HepG2 (cell line): Measurements from ENCODE around the gene RRAD. TPM values are rescaled to one million over a fixed set of nuclear protein-coding genes. Genes with fewer than 3 reads are reported as not detected.

Source experiments
- BCL6 ChIP-seq: IDR thresholded peaks from 2 replicates; pipeline ENCODE4 v1.6.1; 2016; ENCODE audit warnings: missing genetic modification reagents, missing compliant biosample characterization
- CCDC6 ChIP-seq: sonication (generic); formaldehyde crosslinking; IDR thresholded peaks from 2 replicates; pipeline ENCODE4 v1.8.1; 2022; ENCODE audit warnings: mild to moderate bottlenecking, missing genetic modification reagents, moderate library complexity
- DR1 ChIP-seq: sonication (generic); formaldehyde crosslinking; IDR thresholded peaks from 2 replicates; pipeline ENCODE4 v1.8.0; 2021; ENCODE audit warnings: mild to moderate bottlenecking, missing genetic modification reagents, inconsistent platforms
- EED ChIP-seq: sonication (generic); formaldehyde crosslinking; IDR thresholded peaks from 2 replicates; pipeline ENCODE4 v1.5.0; 2020; ENCODE audit warnings: mild to moderate bottlenecking, missing genetic modification reagents
- ELK4 ChIP-seq: sonication (generic); formaldehyde crosslinking; IDR thresholded peaks from 2 replicates; pipeline ENCODE4 v1.9.0; 2021; ENCODE audit warnings: missing genetic modification reagents, borderline replicate concordance
- FOXA3 ChIP-seq: IDR thresholded peaks from 2 replicates; pipeline ENCODE4 v1.6.1; 2016; ENCODE audit warnings: missing genetic modification reagents, missing compliant biosample characterization
- GABPB1 ChIP-seq: IDR thresholded peaks from 2 replicates; pipeline ENCODE4 v1.6.1; 2016; ENCODE audit warnings: mild to moderate bottlenecking, missing genetic modification reagents, moderate library complexity, missing compliant biosample characterization
- HNF4A ChIP-seq: sonication (generic); formaldehyde crosslinking; IDR thresholded peaks from 2 replicates; pipeline ENCODE4 v1.4.0; 2020; ENCODE audit warnings: missing genetic modification reagents
- JUN ChIP-seq: sonication (generic); formaldehyde crosslinking; IDR thresholded peaks from 2 replicates; pipeline ENCODE4 v1.4.0; 2020; ENCODE audit warnings: mild to moderate bottlenecking, missing genetic modification reagents
- KAT2B ChIP-seq: fragments of 150-350 bp; IDR thresholded peaks from 2 replicates; pipeline ENCODE4 v1.6.1; 2014; ENCODE audit warnings: low read depth, low read length, borderline replicate concordance
- KAT7 ChIP-seq: IDR thresholded peaks from 2 replicates; pipeline ENCODE4 v1.6.1; 2018; ENCODE audit warnings: borderline replicate concordance, missing compliant biosample characterization
- MLLT10 ChIP-seq: sonication (generic); formaldehyde crosslinking; IDR thresholded peaks from 2 replicates; pipeline ENCODE4 v1.4.0; 2020; ENCODE audit warnings: missing genetic modification reagents
- NONO ChIP-seq, 2 experiments: fragments of 450-650 bp in 1 of 2; sonication (generic) in 1 of 2; formaldehyde crosslinking in 1 of 2; IDR thresholded peaks in 1 of 2; conservative IDR thresholded peaks in 1 of 2; 2 replicates each; pipeline versions ENCODE4 v1.6.1 to v1.8.0; 2017 to 2022; ENCODE audit warnings: mild to moderate bottlenecking in 1 of 2, missing genetic modification reagents in 1 of 2, moderate library complexity in 1 of 2
- PHF20 ChIP-seq: sonication (generic); formaldehyde crosslinking; IDR thresholded peaks from 2 replicates; pipeline ENCODE4 v1.5.0; 2020; ENCODE audit warnings: mild to moderate bottlenecking, missing genetic modification reagents
- PHF8 ChIP-seq: sonication (generic); formaldehyde crosslinking; IDR thresholded peaks from 2 replicates; pipeline ENCODE4 v1.5.0; 2020; ENCODE audit warnings: missing genetic modification reagents
- SPEN ChIP-seq: sonication (generic); formaldehyde crosslinking; IDR thresholded peaks from 2 replicates; pipeline ENCODE4 v1.5.1; 2020; ENCODE audit warnings: low read depth, mild to moderate bottlenecking, missing genetic modification reagents
- TCF7 ChIP-seq: sonication (generic); IDR thresholded peaks from 2 replicates; pipeline ENCODE4 v1.6.1; 2016; ENCODE audit warnings: antibody characterized with exemption, low read depth
- THAP11 ChIP-seq: IDR thresholded peaks from 2 replicates; pipeline ENCODE4 v1.6.1; 2016; ENCODE audit warnings: missing biosample characterization, missing genetic modification reagents
- TIGD3 ChIP-seq: sonication (generic); formaldehyde crosslinking; IDR thresholded peaks from 2 replicates; pipeline ENCODE4 v1.5.1; 2020; ENCODE audit warnings: mild to moderate bottlenecking, missing genetic modification reagents, borderline replicate concordance
- ZFP1 ChIP-seq: IDR thresholded peaks from 2 replicates; pipeline ENCODE4 v1.6.1; 2016
- ZMYM2 ChIP-seq: sonication (generic); formaldehyde crosslinking; IDR thresholded peaks from 2 replicates; pipeline ENCODE4 v1.8.0; 2022; ENCODE audit warnings: mild to moderate bottlenecking, missing genetic modification reagents
- ZNF331 ChIP-seq: sonication (generic); formaldehyde crosslinking; IDR thresholded peaks from 2 replicates; pipeline ENCODE4 v1.4.0; 2020; ENCODE audit warnings: missing genetic modification reagents
- ZNF451 ChIP-seq: sonication (generic); formaldehyde crosslinking; IDR thresholded peaks from 2 replicates; pipeline ENCODE4 v1.5.0; 2020; ENCODE audit warnings: mild to moderate bottlenecking, missing genetic modification reagents
- ZNF549 ChIP-seq: sonication (generic); formaldehyde crosslinking; IDR thresholded peaks from 2 replicates; pipeline ENCODE4 v1.5.0; 2020; ENCODE audit warnings: missing genetic modification reagents
- ZNF558 ChIP-seq: sonication (generic); formaldehyde crosslinking; IDR thresholded peaks from 2 replicates; pipeline ENCODE4 v1.9.0; 2022; ENCODE audit warnings: mild to moderate bottlenecking, missing genetic modification reagents, borderline replicate concordance
- ZNF605 ChIP-seq: sonication (generic); formaldehyde crosslinking; IDR thresholded peaks from 2 replicates; pipeline ENCODE4 v1.8.0; 2022; ENCODE audit warnings: mild to moderate bottlenecking, missing genetic modification reagents
- ZNF614 ChIP-seq: IDR thresholded peaks from 2 replicates; pipeline ENCODE4 v1.6.1; 2018; ENCODE audit warnings: missing biosample characterization, missing genetic modification reagents, inconsistent platforms, borderline replicate concordance
- ZNF768 ChIP-seq: sonication (generic); formaldehyde crosslinking; IDR thresholded peaks from 2 replicates; pipeline ENCODE4 v1.4.0; 2020; ENCODE audit warnings: missing genetic modification reagents
- ZNF784 ChIP-seq: sonication (generic); formaldehyde crosslinking; IDR thresholded peaks from 2 replicates; pipeline ENCODE4 v1.5.1; 2020; ENCODE audit warnings: missing genetic modification reagents, mild to moderate bottlenecking, borderline replicate concordance
- ZNF788 ChIP-seq: sonication (generic); formaldehyde crosslinking; IDR thresholded peaks from 2 replicates; pipeline ENCODE4 v1.5.0; 2020; ENCODE audit warnings: mild to moderate bottlenecking, missing genetic modification reagents, borderline replicate concordance
- ZSCAN20 ChIP-seq: sonication (generic); formaldehyde crosslinking; IDR thresholded peaks from 2 replicates; pipeline ENCODE4 v1.4.0; 2020; ENCODE audit warnings: missing genetic modification reagents, mild to moderate bottlenecking, borderline replicate concordance
- ZSCAN21 ChIP-seq: sonication (generic); formaldehyde crosslinking; IDR thresholded peaks from 2 replicates; pipeline ENCODE4 v1.8.0; 2022; ENCODE audit warnings: mild to moderate bottlenecking, missing genetic modification reagents, moderate library complexity, borderline replicate concordance
- polyA plus RNA-seq, 8 experiments: library from polyadenylated mRNA; depleted of rRNA in 3 of 8; stranded (reverse) in 7 of 8; unstranded in 1 of 8; fragments of >200 nt; fragmentation: Illumina TruSeq in 4 of 8; extraction: Trizol in 4 of 8; gene quantifications; 2 replicates each; pipeline versions ENCODE4 v1.2.1 to v1.2.3, GENCODE V29; 2011 to 2016; ENCODE audit warnings: low read depth in 4 of 8, missing spikeins in 1 of 8, mixed read lengths in 1 of 8; ENCODE audit not compliant: insufficient read depth in 1 of 8
- total RNA-seq, 5 experiments: library from RNA; depleted of rRNA; stranded (reverse); fragments of >200 nt; fragmentation: Illumina TruSeq; extraction: Trizol; gene quantifications; 2 replicates each; pipeline ENCODE4 v1.2.3, GENCODE V29; 2016; ENCODE audit warnings: low read depth in 1 of 5

Gene RRAD
- total and polyA plus RNA-seq, 2 of the 13 experiments (the other 11 are each of a cell fraction or from before 2014, with no cell fraction given): 0.80 to 1.1 TPM

- no peak for TF ChIP-seq THAP11
- no peak for TF ChIP-seq ZNF558 (CRISPR knock-in tag)
- TF ChIP-seq GABPB1 (CRISPR knock-in tag): no peak
- 0 out of 2 replicates have a peak, but pooled peaks have one; percentile 38 for TF ChIP-seq ZSCAN21
- TF ChIP-seq PHF20: no peak
- TF ChIP-seq NONO (IDR thresholded peaks at IDR 0.05): no peak
- 0 out of 2 replicates have a peak, but pooled peaks have one; percentile 45 for TF ChIP-seq NONO (CRISPR knock-in tag; conservative IDR thresholded peaks at IDR 0.05)
- no peak for TF ChIP-seq JUN (CRISPR knock-in tag)
- peak; percentile 10; the same call in 1 of the 2 replicates for TF ChIP-seq ZNF788 (CRISPR knock-in tag)
- TF ChIP-seq ZNF614 (CRISPR knock-in tag): no peak; the same call in 1 of the 2 replicates
- TF ChIP-seq BCL6 (CRISPR knock-in tag): 0 out of 2 replicates have a peak, but pooled peaks have one; percentile 6
- no peak for TF ChIP-seq EED (CRISPR knock-in tag)
- TF ChIP-seq FOXA3 (CRISPR knock-in tag): no peak
- no peak for TF ChIP-seq ZFP1
- no peak for TF ChIP-seq KAT7
- no peak for TF ChIP-seq TIGD3
- TF ChIP-seq CCDC6 (CRISPR knock-in tag): no peak
- no peak for TF ChIP-seq ZNF784
- no peak for TF ChIP-seq ZNF331 (CRISPR knock-in tag)
- no peak for TF ChIP-seq KAT2B
- TF ChIP-seq ZSCAN20 (CRISPR knock-in tag): no peak
- TF ChIP-seq DR1 (CRISPR knock-in tag): peak; percentile 23; the same call in 1 of the 2 replicates
- peak; percentile 49; the same call in 1 of the 2 replicates for TF ChIP-seq ZNF605 (CRISPR knock-in tag)
- TF ChIP-seq PHF8 (CRISPR knock-in tag): peak; percentile 30; the same call in 1 of the 2 replicates
- TF ChIP-seq TCF7: no peak
- no peak for TF ChIP-seq ELK4 (CRISPR knock-in tag)
- TF ChIP-seq ZNF549 (CRISPR knock-in tag): no peak
- TF ChIP-seq MLLT10: no peak
- TF ChIP-seq ZNF768 (CRISPR knock-in tag): peak; percentile 15; the same call in 1 of the 2 replicates
- TF ChIP-seq SPEN: peak; percentile 35; the same call in 1 of the 2 replicates
- TF ChIP-seq ZMYM2 (CRISPR knock-in tag): peak; percentile 76; the same call in 1 of the 2 replicates
- peak; percentile 79 for TF ChIP-seq HNF4A (CRISPR knock-in tag)
- TF ChIP-seq ZNF451: no peak
These were observed 7.6 kb downstream of the RRAD start (continued) for GRCh38 chr16:66917741-66918140.
